Measurements from ENCODE around the gene UBE2L3. TPM values are rescaled to one million over a fixed set of nuclear protein-coding genes. Genes with fewer than 3 reads are reported as not detected.

UBE2L3 gene
- polyA plus RNA-seq, 1 donor from 2014 or later, result 106 TPM

- Mint-ChIP-seq H3K4me3 (no peak overlapping the region), H3K9me3 (no peaks in the 10 kb centered on the region), H3K36me3 (peaks cover 5% of the 10 kb centered on the region), H3K27me3 (no peaks in the 10 kb centered on the region), H3K27ac (no peak overlapping the region), H3K4me1 (peaks cover 3 to 8% (median 4%) of the 10 kb centered on the region in 3 donors)
Observed at GRCh38 chr22:21672107-21672629, 104.7 kb downstream of the UBE2L3 start.

Other genes starting within 250 kb of the UBE2L3 start
- gene RIMBP3B, start 184.0 kb upstream of the UBE2L3 start, polyA plus RNA-seq, result 0.16 TPM
- 0.34 TPM for gene HIC2, start 150.3 kb upstream of the UBE2L3 start, polyA plus RNA-seq
- 1.3 TPM for gene TMEM191C, start 100.3 kb upstream of the UBE2L3 start, polyA plus RNA-seq
- gene RIMBP3C, start 16.3 kb upstream of the UBE2L3 start, polyA plus RNA-seq, result 0.29 TPM
- gene YDJC, start 62.3 kb downstream of the UBE2L3 start, polyA plus RNA-seq, result 94.2 TPM
- gene CCDC116, start 65.0 kb downstream of the UBE2L3 start, polyA plus RNA-seq, result 0.11 TPM
- 61.5 TPM for gene SDF2L1, start 74.6 kb downstream of the UBE2L3 start, polyA plus RNA-seq
- 30.4 TPM for gene PPIL2, start 98.3 kb downstream of the UBE2L3 start, polyA plus RNA-seq
- 16.8 TPM for gene YPEL1, start 168.1 kb downstream of the UBE2L3 start, polyA plus RNA-seq